Lower leg skin (tissue), 3 donors: ENCODE measurements around the gene TNNT2.

Experiments used
- CTCF ChIP-seq, 3 donors: fragments of 450-650 bp; IDR thresholded peaks; one replicate each; pipeline ENCODE4 v1.5.1; 2016; ENCODE audit warnings: antibody characterized with exemption in 3 of 3, mild to moderate bottlenecking in 3 of 3, moderate library complexity in 2 of 3
- POLR2A ChIP-seq, 2 donors: fragments of 450-650 bp; IDR thresholded peaks; one replicate each; pipeline ENCODE4 v1.6.1; 2016 to 2017; ENCODE audit warnings: antibody characterized with exemption in 2 of 2, mild to moderate bottlenecking in 1 of 2, moderate library complexity in 1 of 2

GRCh38 chr1:201371792-201372191 lies 5.7 kb downstream of the TNNT2 start:
- TF ChIP-seq CTCF (IDR thresholded peaks at IDR 0.05) (no peak), POLR2A (IDR thresholded peaks at IDR 0.05) (no peak)
